GM13977 (cell line): ENCODE measurements around the gene ANKRD31.

Experiments used
- DNase-seq: peaks from one replicate; pipeline ENCODE4 v3.0.0; 2012; ENCODE audit warnings: low spot score
- in situ Hi-C: fragments of 300-500 bp; cut with MboI; formaldehyde crosslinking; loops from one replicate; pipeline ENCODE4 v1.12.0; 2022; ENCODE audit warnings: low sequenced_read_pairs, low pct_unique_long_range_greater_than_20kb, mixed read lengths, inconsistent platforms; ENCODE audit not compliant: unreplicated experiment
- TF ChIP-seq, protein P1 (sequence below): IDR thresholded peaks from 2 replicates; pipeline ENCODE4 v1.5.1; 2012; ENCODE audit warnings: mild to moderate bottlenecking, control low read depth; ENCODE audit not compliant: insufficient read depth; ENCODE audit errors: extremely low read depth, missing control alignments

Gene ANKRD31

DNA sequence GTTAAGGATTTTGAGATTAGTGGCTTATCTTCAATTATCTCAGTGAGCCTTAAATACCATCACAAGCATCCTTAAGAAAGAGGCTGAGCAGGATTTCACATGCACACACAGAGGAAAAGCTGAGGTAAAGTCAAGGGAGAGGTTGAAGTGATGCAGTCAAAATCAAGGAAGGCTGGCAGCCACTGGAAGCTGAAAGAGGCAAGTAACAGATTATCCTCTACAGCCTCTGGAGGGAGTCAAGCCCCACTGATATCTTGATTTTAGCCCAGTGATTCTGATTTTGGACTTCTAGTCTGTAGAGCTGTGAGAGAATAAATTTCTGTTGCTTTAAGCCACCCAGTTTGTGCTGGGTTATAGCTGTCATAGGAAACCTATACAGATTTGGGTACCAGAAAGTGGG lies 80.1 kb downstream of the ANKRD31 start:
- TF ChIP-seq, protein P1, sequence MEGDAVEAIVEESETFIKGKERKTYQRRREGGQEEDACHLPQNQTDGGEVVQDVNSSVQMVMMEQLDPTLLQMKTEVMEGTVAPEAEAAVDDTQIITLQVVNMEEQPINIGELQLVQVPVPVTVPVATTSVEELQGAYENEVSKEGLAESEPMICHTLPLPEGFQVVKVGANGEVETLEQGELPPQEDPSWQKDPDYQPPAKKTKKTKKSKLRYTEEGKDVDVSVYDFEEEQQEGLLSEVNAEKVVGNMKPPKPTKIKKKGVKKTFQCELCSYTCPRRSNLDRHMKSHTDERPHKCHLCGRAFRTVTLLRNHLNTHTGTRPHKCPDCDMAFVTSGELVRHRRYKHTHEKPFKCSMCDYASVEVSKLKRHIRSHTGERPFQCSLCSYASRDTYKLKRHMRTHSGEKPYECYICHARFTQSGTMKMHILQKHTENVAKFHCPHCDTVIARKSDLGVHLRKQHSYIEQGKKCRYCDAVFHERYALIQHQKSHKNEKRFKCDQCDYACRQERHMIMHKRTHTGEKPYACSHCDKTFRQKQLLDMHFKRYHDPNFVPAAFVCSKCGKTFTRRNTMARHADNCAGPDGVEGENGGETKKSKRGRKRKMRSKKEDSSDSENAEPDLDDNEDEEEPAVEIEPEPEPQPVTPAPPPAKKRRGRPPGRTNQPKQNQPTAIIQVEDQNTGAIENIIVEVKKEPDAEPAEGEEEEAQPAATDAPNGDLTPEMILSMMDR: no peak
- DNase-seq: no peak
- in situ Hi-C loops: no loop called here

DNA sequence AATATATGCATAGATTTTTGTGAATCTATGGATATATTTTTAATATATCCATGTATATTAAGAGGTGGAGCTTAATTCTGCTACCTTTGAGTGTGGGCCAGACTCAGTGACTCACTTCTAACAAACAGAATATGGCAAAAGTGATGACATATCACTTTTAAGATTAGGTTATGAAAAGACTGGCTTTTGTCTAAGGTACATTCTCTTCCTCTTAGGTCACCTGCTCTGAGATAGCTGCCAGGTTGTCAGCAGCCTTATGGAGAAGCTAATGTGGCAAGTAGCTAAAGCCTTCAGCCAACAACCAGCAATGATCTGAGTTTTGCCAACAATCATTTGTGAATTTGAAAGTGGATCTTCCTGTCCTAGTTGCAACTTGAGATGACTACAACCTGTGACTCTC lies 83.8 kb downstream of the ANKRD31 start:
- in situ Hi-C loops: no loop called here
- no peak for DNase-seq
- TF ChIP-seq, protein P1: no peak

DNA sequence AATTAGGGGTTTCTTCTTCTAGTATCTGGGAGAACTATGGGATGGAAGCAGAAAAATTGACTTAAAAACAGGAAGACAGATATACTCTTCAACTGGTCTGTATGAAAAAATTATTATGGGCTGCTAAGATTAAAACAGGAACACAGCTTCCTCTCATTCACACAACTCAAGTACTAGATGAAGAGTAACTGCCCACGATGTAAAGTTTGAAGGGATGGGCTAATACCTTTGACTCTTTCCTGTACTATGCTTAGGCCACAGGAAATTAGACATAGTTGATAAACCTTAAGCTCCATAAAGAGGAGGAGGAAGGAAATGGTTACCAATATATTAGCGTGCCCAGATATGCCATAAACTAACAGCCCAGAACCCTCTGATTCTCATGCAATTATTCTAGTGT lies 88.6 kb downstream of the ANKRD31 start:
- in situ Hi-C loops: no loop called here
- TF ChIP-seq, protein P1: no peak
- DNase-seq: no peak

DNA sequence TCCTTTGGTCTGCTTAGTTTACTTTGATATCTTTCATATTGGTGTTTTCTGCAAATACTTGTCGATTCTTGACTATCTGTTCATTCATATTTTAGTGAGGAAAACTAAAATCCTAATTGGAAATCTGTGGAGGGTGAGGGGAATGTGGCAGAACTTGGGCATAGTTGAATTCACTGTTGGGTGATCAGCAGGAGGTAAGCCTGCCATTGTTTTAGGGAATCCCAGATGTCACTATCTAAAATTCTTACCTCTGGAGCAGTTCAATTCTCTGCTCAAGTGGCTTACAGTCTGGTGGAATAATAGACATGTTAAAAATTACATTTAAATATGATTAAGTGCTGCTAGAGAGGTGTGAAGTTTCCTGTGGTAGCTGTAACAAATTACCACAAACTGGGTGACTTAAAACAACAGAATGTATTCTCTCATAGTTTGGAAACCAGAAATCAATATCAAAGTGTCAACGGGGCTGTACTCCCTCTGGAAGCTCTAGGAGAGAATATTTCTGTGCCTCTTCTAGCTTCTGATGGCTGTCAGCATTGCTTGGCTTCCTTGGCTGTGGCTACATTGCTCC lies 94.0 kb downstream of the ANKRD31 start:
- no peak for DNase-seq
- TF ChIP-seq, protein P1: no peak
- in situ Hi-C loops: no loop called here

DNA sequence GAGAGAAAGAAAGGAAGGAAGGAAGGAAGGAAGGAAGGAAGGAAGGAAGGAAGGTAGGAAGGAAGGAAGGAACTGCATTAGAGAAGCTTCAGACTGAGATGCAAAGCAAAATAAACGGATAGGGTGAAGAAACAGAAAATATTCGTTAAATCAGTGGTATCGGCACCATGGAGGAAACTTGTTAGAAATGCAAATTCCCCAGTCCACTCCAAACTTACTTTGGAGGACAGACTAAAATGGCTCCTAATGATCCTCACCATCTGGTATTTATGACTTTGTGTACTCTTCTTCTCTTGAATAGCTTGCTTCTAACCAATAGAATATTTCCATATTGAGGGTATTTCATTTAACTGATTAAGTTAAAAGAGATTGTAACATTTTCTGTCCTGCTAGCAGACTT lies 96.4 kb downstream of the ANKRD31 start:
- in situ Hi-C loops: no loop called here

DNA sequence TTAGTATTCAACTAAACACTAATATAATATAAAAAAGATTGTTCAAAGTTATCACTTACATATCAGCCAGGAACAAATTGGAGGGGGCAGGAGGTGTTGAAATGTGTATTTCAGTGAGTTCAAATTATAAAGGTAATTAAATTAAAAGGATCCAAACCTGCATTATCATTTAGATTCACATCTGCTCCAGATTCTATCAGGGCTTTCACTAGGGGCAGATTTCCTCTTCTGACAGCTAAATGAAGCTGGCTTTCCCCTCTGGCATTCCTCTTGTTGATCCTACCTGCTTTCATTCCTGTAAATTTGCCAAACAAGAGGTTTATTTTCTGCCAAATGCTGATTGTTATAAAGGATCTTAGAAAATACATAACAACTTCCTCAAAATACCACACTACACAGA lies 98.0 kb downstream of the ANKRD31 start:
- TF ChIP-seq, protein P1: no peak
- in situ Hi-C loops: no loop called here
- DNase-seq: no peak

More for the DNA sequence above, 96.4 kb downstream of the ANKRD31 start:
- no peak for DNase-seq
- TF ChIP-seq, protein P1: no peak
